Endothelial cell of umbilical vein (primary cell): ENCODE measurements around the gene CAPNS1. TPM values are rescaled to one million over a fixed set of nuclear protein-coding genes. Genes with fewer than 3 reads are reported as not detected.

ENCODE experiments used
- BruUV-seq: library from RNA; stranded (reverse); fragments of 400-500 nt; replicated peaks from 2 replicates; lab custom pipeline; 2021; lab: Mats Ljungman, UMichigan
- CTCF ChIA-PET: fragments of 300-600, 350-600 bp; sonication (Branson Sonifier 250); formaldehyde crosslinking; loops from one replicate; lab custom pipeline; 2021; ENCODE audit warnings: antibody characterized with exemption, inconsistent platforms; lab: Charles Lee
- POLR2A ChIA-PET: fragments of 300-600, 350-600 bp; sonication (Branson Sonifier 250); formaldehyde crosslinking; loops from one replicate; lab custom pipeline; 2021; ENCODE audit warnings: antibody characterized with exemption, inconsistent platforms; lab: Charles Lee
- DNase-seq: peaks from one replicate; pipeline ENCODE4 v3.0.0-alpha.2; 2011; ENCODE audit warnings: low read depth, low spot score
- FAIRE-seq: peaks from 2 replicates; lab custom pipeline; 2011; peaks lifted over from hg19 to GRCh38; lab: Jason Lieb, UNC
- H2AFZ ChIP-seq: 2 replicates; pipeline ENCODE4 v1.6.0; 2012; ENCODE audit warnings: low read depth, low read length, control low read depth, inconsistent platforms
- H3K27ac ChIP-seq: 2 replicates; pipeline ENCODE4 v1.5.1; 2011; ENCODE audit warnings: low read depth, mild to moderate bottlenecking, control low read depth, low read length, moderate library complexity; ENCODE audit not compliant: insufficient read depth
- H3K27me3 ChIP-seq, 2 experiments: 2 replicates each; pipeline versions ENCODE4 v1.6.0 to v1.6.1; 2011; ENCODE audit warnings: low read length in 2 of 2, mixed read lengths in 1 of 2; ENCODE audit not compliant: control insufficient read depth in 2 of 2, insufficient read depth in 2 of 2
- H3K36me3 ChIP-seq, 2 experiments: 2 replicates in 1 of 2; 3 replicates in 1 of 2; pipeline ENCODE4 v1.5.1; 2011; ENCODE audit warnings: low read length in 2 of 2, mild to moderate bottlenecking in 1 of 2, moderate library complexity in 1 of 2; ENCODE audit not compliant: control insufficient read depth in 2 of 2, insufficient read depth in 2 of 2; ENCODE audit errors: extremely low read depth in 1 of 2
- H3K4me1 ChIP-seq: 3 replicates; pipeline ENCODE4 v1.5.1; 2011; ENCODE audit warnings: mild to moderate bottlenecking, low read length; ENCODE audit not compliant: control insufficient read depth, insufficient read depth; ENCODE audit errors: extremely low read depth
- H3K4me2 ChIP-seq: 2 replicates; pipeline ENCODE4 v1.6.1; 2011; ENCODE audit warnings: low read length, control low read depth, mixed read lengths; ENCODE audit not compliant: insufficient read depth
- H3K4me3 ChIP-seq, 3 experiments: fragments of 200-600 bp in 1 of 3; sonication (generic), shearing (Covaris generic) in 1 of 3; replicated peaks in 1 of 3; 2 replicates each; pipeline ENCODE4 v1.5.1; 2011 to 2016; ENCODE audit warnings: control low read depth in 3 of 3, low read length in 3 of 3, mild to moderate bottlenecking in 2 of 3, inconsistent platforms in 1 of 3, low read depth in 1 of 3, moderate library complexity in 1 of 3; ENCODE audit not compliant: insufficient read depth in 1 of 3
- H3K79me2 ChIP-seq: 2 replicates; pipeline ENCODE4 v1.6.0; 2012; ENCODE audit warnings: low read length, inconsistent platforms; ENCODE audit not compliant: control insufficient read depth, insufficient read depth
- H3K9ac ChIP-seq: replicated peaks from 2 replicates; pipeline ENCODE3; 2011; ENCODE audit warnings: low read length, control low read depth; ENCODE audit not compliant: insufficient read depth; ENCODE audit errors: extremely low read depth
- H3K9me1 ChIP-seq: replicated peaks from 3 replicates; pipeline ENCODE4 v1.6.0; 2011; ENCODE audit warnings: mild to moderate bottlenecking, low read length; ENCODE audit not compliant: control insufficient read depth, insufficient read depth; ENCODE audit errors: extremely low read depth
- H3K9me3 ChIP-seq: replicated peaks from 2 replicates; pipeline ENCODE4 v1.5.1; 2012; ENCODE audit warnings: low read length, inconsistent platforms; ENCODE audit not compliant: control insufficient read depth, insufficient read depth
- H4K20me1 ChIP-seq: replicated peaks from 2 replicates; pipeline ENCODE3; 2011; ENCODE audit warnings: mild to moderate bottlenecking, low read length; ENCODE audit not compliant: control insufficient read depth, insufficient read depth; ENCODE audit errors: extremely low read depth
- CTCF ChIP-seq, 2 donors: IDR thresholded peaks; 1 replicate in 1 of 2; 2 replicates in 1 of 2; pipeline ENCODE4 v1.5.1; 2011; ENCODE audit warnings: low read length in 2 of 2, mild to moderate bottlenecking in 2 of 2, moderate library complexity in 2 of 2, control low read depth in 1 of 2, inconsistent platforms in 1 of 2, low read depth in 1 of 2; ENCODE audit not compliant: insufficient read depth in 1 of 2; ENCODE audit errors: extremely low read depth in 1 of 2
- EZH2 ChIP-seq: IDR thresholded peaks from 2 replicates; pipeline ENCODE4 v1.6.1; 2012; ENCODE audit warnings: borderline replicate concordance, low read depth, mild to moderate bottlenecking, moderate library complexity, low read length, inconsistent platforms; ENCODE audit not compliant: severe bottlenecking
- FOS ChIP-seq: IDR thresholded peaks from 2 replicates; pipeline ENCODE4 v1.6.1; 2011; ENCODE audit warnings: mild to moderate bottlenecking, low read length, moderate library complexity, borderline replicate concordance; ENCODE audit not compliant: insufficient read depth
- GATA2 ChIP-seq: IDR thresholded peaks from 2 replicates; pipeline ENCODE4 v1.7.0; 2011; ENCODE audit warnings: low read depth, mild to moderate bottlenecking, moderate library complexity, mixed read lengths, low read length; ENCODE audit not compliant: insufficient read length, insufficient read depth
- JUN ChIP-seq: IDR thresholded peaks from 2 replicates; pipeline ENCODE4 v1.6.1; 2011; ENCODE audit warnings: borderline replicate concordance, low read depth; ENCODE audit not compliant: insufficient read length, insufficient read depth
- MAX ChIP-seq: IDR thresholded peaks from 2 replicates; pipeline ENCODE4 v1.6.1; 2011; ENCODE audit not compliant: insufficient read depth, insufficient read length
- MYC ChIP-seq: IDR thresholded peaks from one replicate; pipeline ENCODE4 v1.6.1; 2011; ENCODE audit warnings: mild to moderate bottlenecking, low read depth, low read length
- POLR2A ChIP-seq: IDR thresholded peaks from 2 replicates; pipeline ENCODE4 v1.6.1; 2012; ENCODE audit warnings: low read depth, mild to moderate bottlenecking, control low read depth, low read length
- POLR2AphosphoS5 ChIP-seq: IDR thresholded peaks from 2 replicates; pipeline ENCODE4 v1.6.1; 2012; ENCODE audit warnings: low read depth, mild to moderate bottlenecking, control low read depth, low read length, moderate library complexity; ENCODE audit not compliant: insufficient read depth
- dilution Hi-C: fragments of 300-500 bp; cut with MboI; formaldehyde crosslinking; loops from one replicate; pipeline ENCODE4 v1.15.0; 2019; ENCODE audit warnings: low sequenced_read_pairs; ENCODE audit not compliant: extremely low pct_ligation_motif_present
- intact Hi-C: fragments of 100-400 bp; cut with micrococcal nuclease; formaldehyde crosslinking; loops from one replicate; pipeline ENCODE4 v1.10.0; 2022
- polyA plus RNA-seq, 4 experiments: library from polyadenylated mRNA; depleted of rRNA in 3 of 4; stranded (reverse) in 3 of 4; unstranded in 1 of 4; fragments of >200 nt; gene quantifications; 2 replicates each; pipeline versions ENCODE4 v1.2.1 to v1.2.3, GENCODE V29; 2011 to 2012; ENCODE audit warnings: missing spikeins in 1 of 4
- total RNA-seq: library from RNA; stranded (reverse); gene quantifications from 2 replicates; pipeline ENCODE4 v1.2.3, GENCODE V29; 2021

CAPNS1 gene
- total and polyA plus RNA-seq, 2 donors (not counting 3 experiments of a cell fraction or from before 2014, with no cell fraction given) = 777 to 1,095 TPM

GRCh38 chr19:36141039-36141927 lies 1.4 kb downstream of the CAPNS1 start:
- H3K36me3 ChIP-seq = peaks cover 12 to 26% of the 10 kb centered on the region in 2 experiments
- H2AFZ ChIP-seq = no peak overlapping the region
- peaks cover 21% of the 10 kb centered on the region for H3K79me2 ChIP-seq
- dilution Hi-C loops (no loop called here), intact Hi-C loops (loop anchor here (1.0 kb wide), 1 partner anchor 10 kb away; no protein-coding TSS in a partner anchor)
- POLR2A ChIA-PET = interaction anchor here (1.4 kb wide), 1 partner anchor 13 kb away, joined by 3 read pairs; no protein-coding TSS in a partner anchor
- H3K4me3 ChIP-seq = peak overlapping the region in 2 of 3 experiments; percentile 42 to 89
- H3K9me1 ChIP-seq = no peaks in the 10 kb centered on the region
- no peaks in the 10 kb centered on the region for H4K20me1 ChIP-seq
- peaks cover 20% of the 10 kb centered on the region for H3K4me1 ChIP-seq
- no peaks in the 10 kb centered on the region for H3K9me3 ChIP-seq
- DNase-seq (peak; percentile 86), FAIRE-seq (peak; percentile 95)
- no peaks in the 10 kb centered on the region for H3K27me3 ChIP-seq
- no peak overlapping the region for H3K9ac ChIP-seq
- H3K4me2 ChIP-seq = peak overlapping the region; percentile 52
- BruUV-seq = no TSS peak
- no peak overlapping the region for H3K27ac ChIP-seq
- CTCF ChIA-PET = interaction anchor here (2.0 kb wide), 1 partner anchor 13 kb away, joined by 18 read pairs; no protein-coding TSS in a partner anchor
- TF ChIP-seq FOS (no peak), POLR2AphosphoS5 (no peak), JUN (no peak), EZH2 (no peak), MYC (no peak), CTCF (IDR thresholded peaks at IDR 0.05; ENCODE audit: extremely low read depth in 1 of 2, insufficient read depth in 1 of 2, low read depth in 1 of 2, low read length in 2 of 2) (no peak), MAX (no peak), POLR2A (no peak), GATA2 (no peak)
